Colon (tissue), 2 donors: ENCODE results near the gene SPATA46.

ENCODE experiments used
- FAIRE-seq: peaks from 2 replicates; lab custom pipeline; 2012; peaks lifted over from hg19 to GRCh38; lab: Jason Lieb, UNC
- donor health status: control.
- donor health status: control.

Gene SPATA46

GRCh38 chr1:162391790-162392563 lies 15.3 kb upstream of the SPATA46 start:
- peak; percentile 21 for FAIRE-seq

- no peak for FAIRE-seq
These were observed 13.9 kb upstream of the SPATA46 start for GRCh38 chr1:162390396-162391185.

- FAIRE-seq = no peak
These were observed 13.3 kb upstream of the SPATA46 start for GRCh38 chr1:162389971-162390370.

GRCh38 chr1:162389021-162389818 lies 12.6 kb upstream of the SPATA46 start:
- FAIRE-seq = no peak

- FAIRE-seq = no peak
These were observed 12.0 kb upstream of the SPATA46 start for GRCh38 chr1:162388615-162389014.

- FAIRE-seq = no peak
These were observed 11.5 kb upstream of the SPATA46 start for GRCh38 chr1:162388083-162388594.

GRCh38 chr1:162387226-162388082 lies 10.8 kb upstream of the SPATA46 start:
- FAIRE-seq = no peak

- no peak for FAIRE-seq
These were observed 9.9 kb upstream of the SPATA46 start for GRCh38 chr1:162386292-162387225.

GRCh38 chr1:162385702-162386101 lies 9.0 kb upstream of the SPATA46 start:
- FAIRE-seq = no peak

GRCh38 chr1:162385280-162385623 lies 8.6 kb upstream of the SPATA46 start:
- no peak for FAIRE-seq

- no peak for FAIRE-seq
These were observed 8.1 kb upstream of the SPATA46 start for GRCh38 chr1:162384601-162385279.

- FAIRE-seq = no peak
These were observed 7.5 kb upstream of the SPATA46 start for GRCh38 chr1:162384116-162384515.

GRCh38 chr1:162383516-162383915 lies 6.9 kb upstream of the SPATA46 start:
- no peak for FAIRE-seq

- no peak for FAIRE-seq
These were observed 6.4 kb upstream of the SPATA46 start for GRCh38 chr1:162383091-162383490.

GRCh38 chr1:162381941-162382750 lies 5.5 kb upstream of the SPATA46 start:
- FAIRE-seq = no peak

GRCh38 chr1:162381383-162381782 lies 4.7 kb upstream of the SPATA46 start, which contains the start of gene C1orf226:
C1orf226 (plus strand) TSS chr1:162381728; CDS start chr1:162381902, 174 bp downstream.
- FAIRE-seq = peak; percentile 31

- no peak for FAIRE-seq
These were observed 3.6 kb upstream of the SPATA46 start for GRCh38 chr1:162380061-162380846.

- no peak for FAIRE-seq
These were observed 1.2 kb downstream of the SPATA46 start for GRCh38 chr1:162375463-162375862.
